GM06990 (cell line): Measurements from ENCODE around the gene PPFIBP2.

Source experiments
- DNase-seq: peaks from one replicate; pipeline ENCODE4 v3.0.0-alpha.2; 2011; ENCODE audit not compliant: insufficient read length; ENCODE audit errors: extremely low read depth
- H3K27me3 ChIP-seq: replicated peaks from 2 replicates; pipeline ENCODE4 v1.6.0; 2011; ENCODE audit warnings: low read length; ENCODE audit not compliant: control insufficient read depth, insufficient read depth
- H3K36me3 ChIP-seq: 2 replicates; pipeline ENCODE4 v1.5.1; 2011; ENCODE audit warnings: low read length; ENCODE audit not compliant: control insufficient read depth, insufficient read depth
- H3K4me3 ChIP-seq: replicated peaks from 2 replicates; pipeline ENCODE4 v1.5.1; 2011; ENCODE audit warnings: low read depth, mild to moderate bottlenecking, control low read depth, low read length
- TF ChIP-seq, protein P1 (sequence below): IDR thresholded peaks from 2 replicates; pipeline ENCODE4 v1.5.1; 2011; ENCODE audit warnings: low read length, control low read depth, mild to moderate bottlenecking, inconsistent platforms; ENCODE audit not compliant: insufficient read depth, poor library complexity, severe bottlenecking

PPFIBP2 gene

GRCh38 chr11:7604331-7604955 is 90.6 kb downstream of the PPFIBP2 start:
- TF ChIP-seq, protein P1, sequence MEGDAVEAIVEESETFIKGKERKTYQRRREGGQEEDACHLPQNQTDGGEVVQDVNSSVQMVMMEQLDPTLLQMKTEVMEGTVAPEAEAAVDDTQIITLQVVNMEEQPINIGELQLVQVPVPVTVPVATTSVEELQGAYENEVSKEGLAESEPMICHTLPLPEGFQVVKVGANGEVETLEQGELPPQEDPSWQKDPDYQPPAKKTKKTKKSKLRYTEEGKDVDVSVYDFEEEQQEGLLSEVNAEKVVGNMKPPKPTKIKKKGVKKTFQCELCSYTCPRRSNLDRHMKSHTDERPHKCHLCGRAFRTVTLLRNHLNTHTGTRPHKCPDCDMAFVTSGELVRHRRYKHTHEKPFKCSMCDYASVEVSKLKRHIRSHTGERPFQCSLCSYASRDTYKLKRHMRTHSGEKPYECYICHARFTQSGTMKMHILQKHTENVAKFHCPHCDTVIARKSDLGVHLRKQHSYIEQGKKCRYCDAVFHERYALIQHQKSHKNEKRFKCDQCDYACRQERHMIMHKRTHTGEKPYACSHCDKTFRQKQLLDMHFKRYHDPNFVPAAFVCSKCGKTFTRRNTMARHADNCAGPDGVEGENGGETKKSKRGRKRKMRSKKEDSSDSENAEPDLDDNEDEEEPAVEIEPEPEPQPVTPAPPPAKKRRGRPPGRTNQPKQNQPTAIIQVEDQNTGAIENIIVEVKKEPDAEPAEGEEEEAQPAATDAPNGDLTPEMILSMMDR = no peak
- Histone ChIP-seq H3K36me3 (peaks cover 11% of the 10 kb centered on the region), H3K4me3 (no peak overlapping the region), H3K27me3 (no peaks in the 10 kb centered on the region)
- no peak for DNase-seq

DNA sequence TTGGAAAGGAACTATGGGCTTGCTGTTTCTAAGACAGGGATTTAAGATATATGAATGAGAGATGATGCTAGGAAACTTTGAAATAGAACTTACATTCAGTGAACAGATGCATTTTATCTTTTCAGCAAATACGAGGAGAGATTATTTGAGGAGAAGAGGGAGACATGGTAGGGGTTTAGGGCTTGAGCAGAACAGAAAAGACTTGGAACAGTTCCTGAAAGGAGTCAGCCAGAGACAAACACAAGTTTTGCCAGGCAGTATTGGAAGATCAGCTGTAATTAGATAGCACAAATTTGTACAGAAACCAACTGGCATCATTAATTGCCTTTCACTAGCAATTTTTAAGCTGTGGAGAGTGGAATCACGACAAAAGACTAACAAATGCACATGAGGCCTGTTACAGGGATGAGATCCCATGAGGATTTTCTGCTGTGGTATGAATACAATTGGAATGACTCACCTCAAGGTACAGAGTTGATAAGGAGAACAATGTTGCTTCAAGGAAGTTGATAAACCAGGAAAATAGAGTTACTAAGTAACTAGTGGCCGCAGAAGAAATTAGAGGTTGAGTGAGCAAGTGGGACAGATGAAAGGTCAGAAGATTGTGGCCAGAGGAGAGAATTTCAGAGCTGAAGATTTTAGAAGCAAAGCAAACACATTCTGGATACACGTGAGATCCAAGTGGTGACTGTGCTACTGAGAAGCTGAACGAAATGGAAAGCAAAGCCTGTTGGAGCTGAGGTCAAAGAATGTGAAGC is 91.6 kb downstream of the PPFIBP2 start:
- Histone ChIP-seq H3K36me3 (peaks cover 16% of the 10 kb centered on the region), H3K4me3 (no peak overlapping the region), H3K27me3 (no peaks in the 10 kb centered on the region)
- DNase-seq = no peak
- TF ChIP-seq, protein P1 = no peak

DNA sequence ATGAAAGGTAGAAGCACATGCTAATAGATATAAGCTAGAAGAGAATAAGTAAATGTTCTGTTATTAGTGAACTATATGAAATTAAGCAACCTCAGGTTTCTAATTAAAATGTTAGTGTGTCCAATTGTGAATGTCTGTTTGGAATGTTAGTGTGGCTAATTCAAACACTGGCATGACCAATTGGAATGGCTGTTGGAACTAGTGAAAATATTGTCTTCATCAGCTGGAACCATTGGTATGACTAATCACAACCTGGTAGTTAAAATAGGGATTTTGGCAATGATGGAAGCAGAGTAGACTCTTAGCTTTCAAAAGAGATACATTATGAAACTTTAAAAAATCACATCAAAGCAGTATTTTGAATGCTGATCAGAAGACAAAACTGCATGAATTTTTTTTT is 92.7 kb downstream of the PPFIBP2 start:
- no peaks in the 10 kb centered on the region for H3K27me3 ChIP-seq
- no peak for DNase-seq
- TF ChIP-seq, protein P1 = no peak
- peaks cover 19% of the 10 kb centered on the region for H3K36me3 ChIP-seq
- H3K4me3 ChIP-seq = no peak overlapping the region

DNA sequence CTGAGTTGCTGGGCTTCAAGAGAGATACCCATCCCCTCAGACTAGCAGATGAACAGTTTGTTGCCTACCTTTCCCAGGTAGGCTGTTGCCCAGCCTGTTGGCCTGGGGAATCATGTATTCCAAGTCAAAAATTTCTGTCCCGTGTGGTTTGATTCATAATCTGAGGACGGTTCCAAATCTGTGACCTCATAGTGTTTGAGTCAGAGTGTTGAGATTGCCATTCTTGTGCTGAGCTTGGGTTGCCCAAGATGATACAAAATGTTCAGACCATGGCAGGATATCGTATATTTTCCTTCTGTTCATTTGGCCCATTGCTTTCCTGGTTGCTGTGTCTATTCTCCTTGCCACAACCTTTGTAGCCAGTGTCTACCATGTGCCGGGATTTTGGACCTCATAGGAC is 95.2 kb downstream of the PPFIBP2 start:
- H3K27me3 ChIP-seq = no peaks in the 10 kb centered on the region
- TF ChIP-seq, protein P1 = no peak
- H3K36me3 ChIP-seq = peaks cover 18% of the 10 kb centered on the region
- DNase-seq = no peak
- H3K4me3 ChIP-seq = no peak overlapping the region

DNA sequence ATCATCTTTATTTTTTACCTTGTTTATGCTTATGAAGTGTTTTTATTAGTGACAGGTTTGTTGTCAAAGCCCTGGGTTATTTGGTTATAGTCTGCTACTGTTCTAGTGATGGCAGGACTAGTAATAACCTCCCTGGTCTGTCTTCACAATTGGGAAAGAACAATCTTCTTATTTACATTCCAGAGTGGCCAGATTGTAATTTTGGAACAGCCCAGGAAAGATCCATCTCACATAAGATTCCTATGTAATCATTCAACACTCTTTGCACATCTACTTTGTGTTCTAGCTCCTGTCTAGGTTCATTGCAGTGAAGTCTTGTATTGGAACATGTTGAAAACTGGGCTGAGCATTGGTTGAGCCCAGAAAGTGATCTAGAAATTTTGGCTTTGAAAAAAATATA is 95.7 kb downstream of the PPFIBP2 start:
- Histone ChIP-seq H3K4me3 (no peak overlapping the region), H3K36me3 (peaks cover 17% of the 10 kb centered on the region), H3K27me3 (no peaks in the 10 kb centered on the region)
- TF ChIP-seq, protein P1 = no peak
- no peak for DNase-seq

GRCh38 chr11:7610393-7610792 is 96.6 kb downstream of the PPFIBP2 start:
- no peak for DNase-seq
- TF ChIP-seq, protein P1 = no peak
- Histone ChIP-seq H3K36me3 (peaks cover 14% of the 10 kb centered on the region), H3K27me3 (no peaks in the 10 kb centered on the region), H3K4me3 (no peak overlapping the region)
